ENCODE results near the gene STX8.
A peak's percentile ranks its signal among the peaks of the same experiment; 100 is the strongest.

The STX8 gene

DNA sequence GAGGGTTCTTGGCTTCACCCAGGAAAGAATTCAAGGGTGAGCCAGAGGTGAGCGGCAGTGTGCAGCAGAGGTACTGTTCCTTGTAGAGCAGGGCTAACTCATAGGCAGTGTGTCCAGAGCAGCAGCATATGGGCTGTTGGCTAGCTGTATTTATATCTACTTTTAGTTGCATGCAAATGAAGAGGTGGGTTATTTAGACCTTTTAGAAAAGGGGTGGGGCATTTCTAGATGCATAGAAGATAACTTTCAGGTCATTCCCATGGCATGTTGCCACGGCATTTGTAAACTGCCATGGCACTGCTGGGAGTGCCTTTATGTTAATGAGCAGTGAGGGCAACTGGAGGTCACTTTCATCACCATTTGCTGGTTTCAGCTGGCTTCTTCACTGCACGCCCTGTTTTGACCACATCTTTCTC, 141.0 kb downstream of the STX8 start:
- Histone ChIP-seq H3K9me3 (ENCODE audit: control insufficient read depth in 2 of 2, low read length in 2 of 2) (no peaks in the 10 kb centered on the region), H3K27ac (ENCODE audit: low read depth in 2 of 2, low read length in 2 of 2) (no peak overlapping the region), H3K4me1 (ENCODE audit: control insufficient read depth in 2 of 2, insufficient read depth in 2 of 2, low read length in 2 of 2) (peaks cover 0 to 5% of the 10 kb centered on the region in 2 donors), H3K36me3 (ENCODE audit: control insufficient read depth in 2 of 2, insufficient read depth in 2 of 2, low read length in 2 of 2) (no peaks in the 10 kb centered on the region), H3K4me3 (ENCODE audit: low read length in 2 of 2) (no peak overlapping the region), H3K9ac (ENCODE audit: low read depth in 1 of 2, low read length in 2 of 2) (no peak overlapping the region), H3K27me3 (ENCODE audit: control insufficient read depth in 2 of 2, insufficient read depth in 2 of 2, low read length in 2 of 2) (no peaks in the 10 kb centered on the region)

DNA sequence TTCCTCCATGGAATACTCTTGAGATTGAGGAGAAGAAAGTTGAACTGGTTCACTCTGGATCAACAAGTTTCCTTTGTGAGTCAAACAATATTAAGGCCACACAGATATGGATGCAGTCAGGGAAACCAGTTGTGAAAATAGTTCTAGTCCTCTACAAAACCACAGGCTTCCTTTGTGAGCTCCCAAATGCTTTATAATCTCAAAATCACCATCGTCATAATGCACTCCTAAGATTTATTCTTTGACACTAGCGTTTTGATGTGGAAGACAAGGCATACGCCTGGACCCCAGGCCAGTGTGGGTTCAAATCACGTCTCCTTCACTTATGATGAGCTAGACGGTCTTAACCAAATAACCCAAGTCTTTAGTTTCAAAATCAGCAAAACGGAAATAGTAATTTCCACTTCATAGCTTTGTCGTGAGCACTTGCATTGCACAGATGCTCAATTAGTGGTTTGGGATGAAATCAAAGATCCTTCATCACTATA, 142.6 kb downstream of the STX8 start:
- H3K4me3 ChIP-seq (ENCODE audit: low read length in 2 of 2): no peak overlapping the region
- H3K27ac ChIP-seq (ENCODE audit: low read depth in 2 of 2, low read length in 2 of 2): peak overlapping the region in 1 of 2 donors; percentile 60
- H3K9ac ChIP-seq (ENCODE audit: low read depth in 1 of 2, low read length in 2 of 2): no peak overlapping the region

DNA sequence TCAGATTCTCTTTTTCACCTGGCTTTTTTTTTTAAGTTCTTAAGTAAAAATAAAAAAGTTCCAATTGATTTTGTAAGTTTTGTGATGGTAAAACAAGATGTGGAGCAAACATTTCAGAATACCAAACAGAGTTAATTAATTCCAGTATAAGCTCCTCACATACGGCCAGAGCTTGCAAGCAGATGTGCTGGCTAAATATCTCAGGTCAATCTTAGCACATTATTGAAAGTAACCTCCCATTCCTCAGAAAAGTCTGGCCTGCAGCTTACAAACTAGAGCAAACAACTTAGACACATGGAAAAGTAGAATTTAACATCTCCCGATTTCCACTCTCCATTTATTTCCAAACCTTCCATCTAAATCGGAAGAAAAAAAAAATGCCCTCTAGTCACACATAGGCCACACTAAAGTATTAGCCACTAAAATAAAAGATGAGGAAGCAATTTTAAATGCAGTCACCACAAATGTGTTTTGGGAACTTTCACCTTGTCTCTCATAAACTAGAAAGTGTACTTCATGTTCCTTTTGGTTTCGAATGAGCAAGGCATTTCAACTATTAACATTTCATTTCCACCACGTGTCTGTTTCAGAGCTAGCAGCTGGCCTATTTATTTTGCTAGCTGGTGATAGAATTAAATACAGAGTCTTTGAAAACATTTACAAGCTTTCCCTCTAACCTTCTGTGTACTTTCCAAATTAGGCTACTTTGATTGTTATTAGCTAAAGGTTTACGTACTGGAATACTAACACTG, 143.3 kb downstream of the STX8 start:
- H3K4me3 ChIP-seq (ENCODE audit: low read length in 2 of 2): no peak overlapping the region

More for the DNA sequence above, 142.6 kb downstream of the STX8 start:
- Histone ChIP-seq H3K27me3 (ENCODE audit: control insufficient read depth in 2 of 2, insufficient read depth in 2 of 2, low read length in 2 of 2) (no peaks in the 10 kb centered on the region), H3K4me1 (ENCODE audit: control insufficient read depth in 2 of 2, insufficient read depth in 2 of 2, low read length in 2 of 2) (peaks cover 0 to 5% of the 10 kb centered on the region in 2 donors), H3K9me3 (ENCODE audit: control insufficient read depth in 2 of 2, low read length in 2 of 2) (no peaks in the 10 kb centered on the region), H3K36me3 (ENCODE audit: control insufficient read depth in 2 of 2, insufficient read depth in 2 of 2, low read length in 2 of 2) (no peaks in the 10 kb centered on the region)

DNA sequence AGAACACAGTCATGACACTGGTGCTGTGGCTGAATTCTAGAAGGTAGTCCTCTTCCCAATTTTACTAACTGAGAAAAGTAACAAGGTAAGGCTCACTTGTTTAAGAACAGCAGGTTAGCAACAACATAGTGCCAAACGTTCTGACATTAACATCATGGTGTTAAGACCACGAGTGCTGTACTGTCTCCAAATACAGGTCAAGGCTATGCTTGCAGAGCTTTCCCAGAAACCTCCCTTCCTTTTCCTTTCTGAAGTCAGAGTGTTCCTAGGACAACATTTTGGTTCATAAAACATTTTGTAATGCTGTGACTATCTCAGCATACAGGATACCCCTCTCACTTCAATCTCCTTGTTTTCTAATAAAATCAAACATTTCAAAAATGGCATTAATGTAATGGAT, 144.0 kb downstream of the STX8 start:
- Histone ChIP-seq H3K9me3 (ENCODE audit: control insufficient read depth in 2 of 2, low read length in 2 of 2) (no peaks in the 10 kb centered on the region), H3K27me3 (ENCODE audit: control insufficient read depth in 2 of 2, insufficient read depth in 2 of 2, low read length in 2 of 2) (no peaks in the 10 kb centered on the region), H3K9ac (ENCODE audit: low read depth in 1 of 2, low read length in 2 of 2) (no peak overlapping the region), H3K4me3 (ENCODE audit: low read length in 2 of 2) (no peak overlapping the region), H3K27ac (ENCODE audit: low read depth in 2 of 2, low read length in 2 of 2) (no peak overlapping the region), H3K36me3 (ENCODE audit: control insufficient read depth in 2 of 2, insufficient read depth in 2 of 2, low read length in 2 of 2) (no peaks in the 10 kb centered on the region), H3K4me1 (ENCODE audit: control insufficient read depth in 2 of 2, insufficient read depth in 2 of 2, low read length in 2 of 2) (peaks cover 0 to 5% of the 10 kb centered on the region in 2 donors)

More for the DNA sequence above, 143.3 kb downstream of the STX8 start:
- Histone ChIP-seq H3K9ac (ENCODE audit: low read depth in 1 of 2, low read length in 2 of 2) (no peak overlapping the region), H3K27me3 (ENCODE audit: control insufficient read depth in 2 of 2, insufficient read depth in 2 of 2, low read length in 2 of 2) (no peaks in the 10 kb centered on the region), H3K9me3 (ENCODE audit: control insufficient read depth in 2 of 2, low read length in 2 of 2) (no peaks in the 10 kb centered on the region), H3K27ac (ENCODE audit: low read depth in 2 of 2, low read length in 2 of 2) (peak overlapping the region in 1 of 2 donors; percentile 60), H3K4me1 (ENCODE audit: control insufficient read depth in 2 of 2, insufficient read depth in 2 of 2, low read length in 2 of 2) (peaks cover 0 to 5% of the 10 kb centered on the region in 2 donors), H3K36me3 (ENCODE audit: control insufficient read depth in 2 of 2, insufficient read depth in 2 of 2, low read length in 2 of 2) (no peaks in the 10 kb centered on the region)

- Histone ChIP-seq H3K9me3 (ENCODE audit: control insufficient read depth in 2 of 2, low read length in 2 of 2) (no peaks in the 10 kb centered on the region), H3K27me3 (ENCODE audit: control insufficient read depth in 2 of 2, insufficient read depth in 2 of 2, low read length in 2 of 2) (no peaks in the 10 kb centered on the region), H3K4me3 (ENCODE audit: low read length in 2 of 2) (no peak overlapping the region), H3K27ac (ENCODE audit: low read depth in 2 of 2, low read length in 2 of 2) (no peak overlapping the region), H3K4me1 (ENCODE audit: control insufficient read depth in 2 of 2, insufficient read depth in 2 of 2, low read length in 2 of 2) (peaks cover 0 to under 1% of the 10 kb centered on the region in 2 donors), H3K36me3 (ENCODE audit: control insufficient read depth in 2 of 2, insufficient read depth in 2 of 2, low read length in 2 of 2) (no peaks in the 10 kb centered on the region), H3K9ac (ENCODE audit: low read depth in 1 of 2, low read length in 2 of 2) (no peak overlapping the region)
These were observed 147.9 kb downstream of the STX8 start for GRCh38 chr17:9427465-9428315.

DNA sequence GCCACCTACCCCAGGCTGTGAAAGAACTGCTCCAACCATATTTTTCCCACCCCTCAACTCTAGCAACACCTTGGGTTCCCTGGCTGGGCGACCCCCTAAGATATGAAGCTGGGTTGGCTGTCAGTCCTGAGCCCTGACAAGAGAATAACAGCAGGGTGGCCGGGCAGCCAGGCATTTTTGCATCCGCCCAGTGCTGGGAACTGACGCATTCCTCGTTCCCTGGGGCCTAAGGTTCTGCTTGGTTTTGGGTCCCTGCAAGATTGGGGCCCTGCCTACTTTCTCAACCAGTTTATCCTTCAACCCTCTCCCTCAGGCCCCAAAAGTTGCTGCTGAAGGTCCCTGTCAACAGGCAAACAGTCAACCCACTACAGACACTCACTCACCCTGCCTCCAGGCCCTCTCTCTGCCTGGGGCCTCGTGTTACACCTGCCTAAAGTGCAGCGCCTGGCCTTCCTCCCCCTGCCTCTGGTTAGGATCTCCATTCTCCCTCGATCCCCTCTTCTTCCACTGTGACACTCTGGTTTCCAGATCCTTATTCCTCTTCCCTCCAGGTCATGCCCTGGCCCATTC, 151.5 kb downstream of the STX8 start:
- H3K27ac ChIP-seq (ENCODE audit: low read depth in 2 of 2, low read length in 2 of 2): no peak overlapping the region
- no peaks in the 10 kb centered on the region for H3K27me3 ChIP-seq (ENCODE audit: control insufficient read depth in 2 of 2, insufficient read depth in 2 of 2, low read length in 2 of 2)
- no peaks in the 10 kb centered on the region for H3K4me1 ChIP-seq (ENCODE audit: control insufficient read depth in 2 of 2, insufficient read depth in 2 of 2, low read length in 2 of 2)
- no peaks in the 10 kb centered on the region for H3K9me3 ChIP-seq (ENCODE audit: control insufficient read depth in 2 of 2, low read length in 2 of 2)
- H3K4me3 ChIP-seq (ENCODE audit: low read length in 2 of 2): no peak overlapping the region
- H3K9ac ChIP-seq (ENCODE audit: low read depth in 1 of 2, low read length in 2 of 2): no peak overlapping the region
- H3K36me3 ChIP-seq (ENCODE audit: control insufficient read depth in 2 of 2, insufficient read depth in 2 of 2, low read length in 2 of 2): no peaks in the 10 kb centered on the region

DNA sequence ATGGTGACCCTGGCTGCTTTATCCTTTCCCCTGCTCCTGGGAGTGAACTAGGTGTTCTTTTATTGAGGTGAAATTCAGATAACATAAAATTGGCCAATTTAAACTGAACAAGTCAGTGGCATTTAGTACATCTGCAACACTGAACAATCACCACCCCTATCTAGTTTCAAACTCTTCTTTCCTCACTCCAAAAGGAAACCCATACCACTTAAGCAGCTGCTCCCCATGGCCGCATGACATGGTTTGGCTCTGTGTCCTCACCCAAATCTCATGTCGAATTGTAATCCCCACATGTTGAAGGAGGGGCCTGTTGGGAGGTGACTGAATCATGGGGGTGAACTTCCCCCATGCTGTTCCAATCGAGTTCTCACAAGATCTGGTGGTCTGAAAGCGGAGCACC, 154.1 kb downstream of the STX8 start:
- H3K9me3 ChIP-seq (ENCODE audit: control insufficient read depth in 2 of 2, low read length in 2 of 2): peaks cover 0 to 3% of the 10 kb centered on the region in 2 donors
- no peaks in the 10 kb centered on the region for H3K27me3 ChIP-seq (ENCODE audit: control insufficient read depth in 2 of 2, insufficient read depth in 2 of 2, low read length in 2 of 2)
- no peak overlapping the region for H3K27ac ChIP-seq (ENCODE audit: low read depth in 2 of 2, low read length in 2 of 2)
- H3K36me3 ChIP-seq (ENCODE audit: control insufficient read depth in 2 of 2, insufficient read depth in 2 of 2, low read length in 2 of 2): no peaks in the 10 kb centered on the region
- no peaks in the 10 kb centered on the region for H3K4me1 ChIP-seq (ENCODE audit: control insufficient read depth in 2 of 2, insufficient read depth in 2 of 2, low read length in 2 of 2)
- H3K4me3 ChIP-seq (ENCODE audit: low read length in 2 of 2): no peak overlapping the region
- no peak overlapping the region for H3K9ac ChIP-seq (ENCODE audit: low read depth in 1 of 2, low read length in 2 of 2)

DNA sequence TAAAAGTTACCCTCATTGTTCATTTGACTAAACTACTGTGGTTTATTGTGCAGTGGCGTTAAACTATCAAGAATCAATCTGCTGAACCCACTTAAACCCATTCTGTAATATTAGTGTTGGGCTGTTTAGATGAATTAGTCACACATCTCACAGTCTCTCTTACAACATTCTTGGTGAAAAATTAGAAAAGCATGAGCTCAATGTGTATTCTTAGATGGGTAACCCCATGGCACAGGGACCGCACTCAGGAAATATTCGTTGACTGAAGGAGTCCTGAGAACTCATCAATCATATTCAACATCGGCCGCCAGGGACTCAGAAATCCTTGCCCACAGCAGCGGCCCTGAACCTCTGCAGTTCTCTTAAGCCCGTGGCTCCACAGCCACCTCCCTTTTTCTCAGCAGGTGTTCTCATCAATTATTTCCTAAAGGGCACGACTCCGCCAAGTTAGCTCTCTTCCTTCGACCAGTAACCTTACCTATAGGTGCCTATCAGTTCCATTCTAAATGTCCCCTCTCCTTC, 155.6 kb downstream of the STX8 start:
- Histone ChIP-seq H3K4me1 (ENCODE audit: control insufficient read depth in 2 of 2, insufficient read depth in 2 of 2, low read length in 2 of 2) (no peaks in the 10 kb centered on the region), H3K9me3 (ENCODE audit: control insufficient read depth in 2 of 2, low read length in 2 of 2) (peaks cover 0 to 3% of the 10 kb centered on the region in 2 donors), H3K36me3 (ENCODE audit: control insufficient read depth in 2 of 2, insufficient read depth in 2 of 2, low read length in 2 of 2) (no peaks in the 10 kb centered on the region), H3K9ac (ENCODE audit: low read depth in 1 of 2, low read length in 2 of 2) (no peak overlapping the region), H3K4me3 (ENCODE audit: low read length in 2 of 2) (no peak overlapping the region), H3K27me3 (ENCODE audit: control insufficient read depth in 2 of 2, insufficient read depth in 2 of 2, low read length in 2 of 2) (no peaks in the 10 kb centered on the region), H3K27ac (ENCODE audit: low read depth in 2 of 2, low read length in 2 of 2) (no peak overlapping the region)

DNA sequence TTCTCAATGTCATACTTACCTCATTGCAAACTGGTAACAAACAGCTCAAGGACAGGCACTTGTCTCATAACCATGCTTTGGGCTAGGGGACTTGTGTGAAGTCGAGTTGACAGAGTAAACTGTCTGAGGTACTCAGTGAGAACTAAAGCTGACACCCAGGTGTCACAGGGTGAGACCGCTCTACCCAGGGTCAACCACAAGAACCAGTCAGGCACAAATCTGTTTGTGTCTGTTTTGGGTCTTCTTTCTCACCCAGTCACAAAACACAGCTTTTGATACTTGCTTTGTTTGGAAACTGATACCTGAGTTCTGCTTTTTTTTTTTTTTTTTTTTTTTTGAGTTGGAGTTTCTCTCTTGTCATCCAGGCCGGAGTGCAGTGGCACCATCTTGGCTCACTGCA, 161.1 kb downstream of the STX8 start:
- H3K27ac ChIP-seq (ENCODE audit: low read depth in 2 of 2, low read length in 2 of 2): no peak overlapping the region
- H3K4me3 ChIP-seq (ENCODE audit: low read length in 2 of 2): no peak overlapping the region
- peaks cover 0 to 3% of the 10 kb centered on the region in 2 donors for H3K9me3 ChIP-seq (ENCODE audit: control insufficient read depth in 2 of 2, low read length in 2 of 2)
- no peak overlapping the region for H3K9ac ChIP-seq (ENCODE audit: low read depth in 1 of 2, low read length in 2 of 2)
- H3K27me3 ChIP-seq (ENCODE audit: control insufficient read depth in 2 of 2, insufficient read depth in 2 of 2, low read length in 2 of 2): no peaks in the 10 kb centered on the region
- no peaks in the 10 kb centered on the region for H3K4me1 ChIP-seq (ENCODE audit: control insufficient read depth in 2 of 2, insufficient read depth in 2 of 2, low read length in 2 of 2)
- H3K36me3 ChIP-seq (ENCODE audit: control insufficient read depth in 2 of 2, insufficient read depth in 2 of 2, low read length in 2 of 2): no peaks in the 10 kb centered on the region

DNA sequence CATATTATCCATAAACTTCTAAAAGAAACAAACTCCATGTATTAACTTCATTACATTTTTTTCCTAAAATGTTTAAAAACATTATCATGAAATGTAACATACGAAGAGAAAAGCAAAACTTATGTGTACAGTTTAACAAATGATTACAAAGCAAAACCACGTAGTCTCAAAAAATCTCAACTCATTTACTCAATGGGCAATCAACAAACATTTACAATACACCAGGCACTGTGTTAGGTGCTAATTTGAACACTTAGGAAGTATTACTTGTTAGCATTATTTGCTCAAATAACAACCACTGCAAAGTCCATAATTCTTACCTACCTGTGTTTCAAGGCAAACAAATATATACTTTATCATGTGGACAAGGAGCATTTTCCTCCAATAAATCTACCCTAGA, 164.9 kb downstream of the STX8 start:
- no peak overlapping the region for H3K27ac ChIP-seq (ENCODE audit: low read depth in 2 of 2, low read length in 2 of 2)
- H3K9ac ChIP-seq (ENCODE audit: low read depth in 1 of 2, low read length in 2 of 2): no peak overlapping the region
- no peaks in the 10 kb centered on the region for H3K4me1 ChIP-seq (ENCODE audit: control insufficient read depth in 2 of 2, insufficient read depth in 2 of 2, low read length in 2 of 2)
- no peaks in the 10 kb centered on the region for H3K9me3 ChIP-seq (ENCODE audit: control insufficient read depth in 2 of 2, low read length in 2 of 2)
- H3K36me3 ChIP-seq (ENCODE audit: control insufficient read depth in 2 of 2, insufficient read depth in 2 of 2, low read length in 2 of 2): no peaks in the 10 kb centered on the region
- H3K27me3 ChIP-seq (ENCODE audit: control insufficient read depth in 2 of 2, insufficient read depth in 2 of 2, low read length in 2 of 2): no peaks in the 10 kb centered on the region
- no peak overlapping the region for H3K4me3 ChIP-seq (ENCODE audit: low read length in 2 of 2)

Data from mucosa of rectum (tissue), 2 donors.